HG03108 (cell line): Measurements from ENCODE around the gene PIP5K1B.

Source experiments
- ATAC-seq: cut with Tn5 transposase; IDR thresholded peaks from one replicate; pipeline ENCODE4 v1.9.1; 2021; ENCODE audit warnings: moderate library complexity; ENCODE audit not compliant: unreplicated experiment

PIP5K1B gene

DNA sequence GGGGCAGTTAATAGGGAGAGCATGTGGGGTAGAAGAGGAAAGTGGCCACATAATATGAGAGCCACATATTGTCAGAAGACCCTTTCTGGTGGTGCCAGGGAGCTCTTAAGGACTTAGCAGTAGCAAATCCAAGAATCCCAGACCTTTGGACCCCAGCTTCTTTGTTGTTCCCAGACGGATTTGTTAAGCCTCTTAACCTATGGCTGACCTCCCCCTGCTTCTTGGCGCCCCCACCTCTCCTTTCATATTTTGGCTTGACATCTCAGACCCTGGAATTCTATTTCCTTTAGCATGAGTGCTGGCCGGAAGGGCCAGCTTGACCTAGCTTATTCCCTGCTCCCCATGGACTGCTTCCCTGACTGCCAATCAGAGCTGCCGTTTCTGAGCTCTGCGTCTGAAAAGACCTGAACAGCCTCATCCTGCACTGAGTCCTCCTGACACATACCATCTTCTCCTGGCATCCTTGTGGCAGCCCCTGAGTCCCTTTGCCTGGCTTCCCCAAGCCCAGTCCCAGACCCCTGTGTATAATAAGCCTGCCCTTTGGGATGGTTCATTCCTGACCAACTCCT is 192.6 kb downstream of the PIP5K1B start:
- ATAC-seq = no peak

DNA sequence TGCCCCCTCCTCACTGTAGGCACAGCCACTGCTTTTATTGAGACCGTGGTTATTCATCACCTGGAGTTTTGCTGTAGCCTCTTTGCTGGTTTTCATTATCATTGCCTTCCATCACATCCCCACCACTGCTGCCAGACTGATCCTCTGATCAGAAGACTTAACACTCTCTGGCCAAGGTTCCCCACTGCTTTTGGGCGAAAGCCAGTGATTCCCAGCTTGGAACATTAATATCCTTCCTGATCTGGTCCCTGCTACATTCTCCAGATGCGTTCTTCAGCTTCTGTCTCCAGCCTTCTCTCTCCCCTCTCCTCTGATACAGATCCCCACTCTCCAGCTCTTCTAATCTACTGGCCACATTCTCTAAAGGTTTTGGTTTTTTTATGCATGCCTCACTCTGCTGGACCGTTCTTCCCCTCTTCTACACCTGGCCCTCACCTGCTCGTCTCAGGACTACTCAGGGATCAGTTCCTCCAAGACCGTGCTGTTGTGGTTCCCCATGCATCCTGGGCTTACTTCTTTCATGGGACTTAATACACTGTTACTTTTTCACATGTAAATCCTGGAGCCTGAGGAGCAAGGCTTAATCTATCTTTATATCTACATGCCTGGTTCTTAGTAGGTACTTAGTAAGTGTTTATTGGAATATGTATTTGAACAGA is 193.9 kb downstream of the PIP5K1B start:
- ATAC-seq = no peak

DNA sequence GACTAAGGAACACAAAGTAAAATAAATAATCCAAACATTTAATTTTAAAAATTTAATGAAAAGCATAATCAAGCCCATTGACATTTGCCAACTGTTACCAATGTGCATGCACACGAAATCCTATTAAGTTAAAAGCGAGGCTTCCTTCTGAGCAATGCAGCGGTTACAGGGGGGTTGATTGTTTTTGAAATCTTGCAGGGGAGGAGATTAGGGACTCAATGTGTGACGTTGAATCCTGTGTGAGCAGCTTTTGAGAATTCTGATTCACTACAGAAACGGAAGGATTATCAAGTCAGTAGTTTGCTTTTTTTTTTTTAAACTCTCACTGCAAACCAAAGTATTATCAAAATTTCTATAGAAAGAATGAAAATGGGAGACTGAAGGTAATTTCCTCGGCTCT is 199.4 kb downstream of the PIP5K1B start:
- no peak for ATAC-seq

DNA sequence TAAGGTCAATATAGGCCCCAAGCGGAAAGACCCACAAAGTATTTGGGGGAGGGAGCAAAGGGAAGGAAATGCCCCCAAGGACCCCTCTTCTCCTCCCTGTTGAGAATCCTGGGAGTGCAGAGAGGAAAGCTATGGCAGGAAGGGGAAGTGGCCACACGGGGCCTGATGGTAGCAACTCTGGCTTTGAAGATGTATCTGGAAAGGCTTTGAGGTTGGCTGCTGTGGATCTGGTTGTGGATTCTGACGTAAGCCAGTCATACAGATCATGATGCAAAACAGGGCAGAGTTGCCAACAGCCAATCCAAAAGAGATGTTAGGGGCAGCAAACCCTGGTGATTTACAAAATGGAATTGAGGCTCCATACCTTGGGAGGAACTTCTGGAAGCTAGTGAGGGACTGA is 200.1 kb downstream of the PIP5K1B start:
- ATAC-seq = no peak

DNA sequence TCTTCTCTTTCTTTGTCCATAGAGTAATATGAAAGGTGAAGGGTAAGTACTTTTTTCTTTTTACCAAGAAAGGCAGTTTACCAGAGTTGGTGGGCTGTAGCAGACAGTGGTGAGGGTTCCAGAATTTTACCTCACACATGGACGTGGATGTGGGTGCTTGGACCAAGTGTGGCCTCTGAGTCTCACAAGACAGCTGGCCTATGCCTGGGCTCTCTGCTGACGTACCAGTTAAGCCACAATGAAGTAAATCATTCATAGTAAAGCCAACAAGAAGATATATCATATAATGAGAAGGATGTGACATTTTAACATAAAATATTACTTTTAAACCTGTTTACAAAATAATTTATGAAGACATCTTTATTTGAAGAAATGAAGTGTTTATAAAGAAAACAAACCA is 202.9 kb downstream of the PIP5K1B start:
- no peak for ATAC-seq

DNA sequence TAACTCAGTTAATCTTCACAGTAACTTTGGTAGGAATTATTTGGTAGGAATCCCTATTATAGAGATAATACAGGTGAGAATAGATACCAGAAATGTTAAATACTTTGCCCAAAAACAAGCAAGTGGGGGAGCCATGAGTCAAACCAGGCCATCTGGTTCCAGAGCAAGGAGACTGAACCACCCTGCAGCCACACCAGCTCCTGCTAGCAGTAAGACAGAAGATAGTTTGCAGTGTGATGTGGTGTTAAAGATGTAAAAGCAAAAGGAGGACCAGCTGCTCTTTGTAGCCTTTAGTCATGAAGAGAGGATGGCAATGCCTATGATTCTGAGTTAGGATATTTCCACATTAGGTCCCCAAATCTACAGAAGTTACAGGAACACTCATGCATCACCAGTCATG is 207.5 kb downstream of the PIP5K1B start:
- no peak for ATAC-seq

DNA sequence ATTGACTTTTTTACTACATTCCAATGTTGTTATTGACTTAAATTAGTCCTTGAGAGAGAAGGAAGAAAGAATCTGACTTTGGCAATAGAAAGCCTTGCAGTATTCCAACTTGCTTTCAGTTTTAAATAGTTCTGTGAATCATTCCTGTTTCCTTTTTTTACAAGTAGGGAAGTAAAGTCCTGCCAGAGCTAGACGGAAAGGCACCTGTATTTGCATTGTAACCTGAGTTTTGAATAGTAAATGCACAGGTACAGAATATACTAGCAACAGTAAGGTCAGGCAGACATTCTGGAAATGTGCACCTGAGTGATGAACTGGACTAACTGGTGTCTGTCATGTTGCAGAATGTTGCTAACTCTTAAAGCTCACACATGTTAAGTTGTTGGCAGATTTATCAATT is 208.0 kb downstream of the PIP5K1B start:
- ATAC-seq = no peak

DNA sequence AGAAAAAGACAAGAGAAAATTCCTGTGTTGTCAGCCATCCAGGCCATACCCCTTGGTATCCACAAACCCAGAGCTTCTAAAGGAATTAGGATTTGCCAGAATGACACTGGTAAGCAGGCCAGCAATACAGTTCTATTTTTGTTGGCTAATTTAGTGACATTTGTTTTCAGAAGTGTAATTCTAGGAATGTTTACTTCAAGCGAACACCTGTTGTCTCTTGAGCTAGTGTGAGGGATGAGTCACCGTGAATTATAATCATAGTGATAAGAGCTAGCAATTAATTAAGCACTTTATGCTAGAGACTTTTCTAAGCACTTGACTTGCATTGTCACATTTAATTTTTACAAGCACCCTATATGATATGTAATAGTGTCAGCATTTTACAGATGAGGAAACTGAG is 209.7 kb downstream of the PIP5K1B start:
- no peak for ATAC-seq

DNA sequence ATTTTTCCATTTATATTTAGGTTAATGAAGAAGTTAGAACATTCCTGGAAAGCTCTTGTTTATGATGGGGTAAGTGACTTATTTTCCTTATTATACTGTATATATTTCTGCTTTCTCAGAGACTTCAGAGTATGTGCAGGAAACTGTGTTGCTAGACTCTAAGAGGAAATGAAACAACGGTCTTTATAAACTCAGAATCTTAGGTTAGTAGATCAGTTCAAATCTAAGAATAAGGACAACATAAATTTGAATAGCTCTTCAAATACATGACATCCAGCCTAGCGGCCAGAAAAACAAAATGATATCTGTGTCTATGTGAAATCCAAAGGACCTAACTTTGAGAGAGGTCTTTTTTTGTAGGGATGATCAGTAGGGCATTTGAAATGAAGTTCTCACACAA is 214.6 kb downstream of the PIP5K1B start:
- peak; percentile 61 for ATAC-seq

DNA sequence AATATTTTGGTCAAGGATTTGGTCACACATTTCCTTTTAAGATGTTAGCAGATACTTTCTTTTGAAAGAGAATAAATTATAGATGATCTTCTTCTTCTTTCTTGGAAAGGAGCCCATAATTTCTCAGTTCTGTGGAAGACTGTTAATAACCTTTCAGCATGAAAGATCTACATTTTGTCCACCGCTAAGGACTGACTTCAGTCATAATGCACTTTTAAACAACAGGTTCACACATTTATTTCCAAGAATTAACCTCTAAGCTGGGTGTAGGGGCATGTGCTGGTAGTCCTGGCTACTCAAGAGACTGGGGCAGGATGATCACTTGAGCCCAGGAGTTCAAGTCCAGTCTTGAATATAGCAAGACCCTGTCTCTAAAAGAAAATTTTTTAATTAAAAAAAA is 215.9 kb downstream of the PIP5K1B start:
- ATAC-seq = no peak

DNA sequence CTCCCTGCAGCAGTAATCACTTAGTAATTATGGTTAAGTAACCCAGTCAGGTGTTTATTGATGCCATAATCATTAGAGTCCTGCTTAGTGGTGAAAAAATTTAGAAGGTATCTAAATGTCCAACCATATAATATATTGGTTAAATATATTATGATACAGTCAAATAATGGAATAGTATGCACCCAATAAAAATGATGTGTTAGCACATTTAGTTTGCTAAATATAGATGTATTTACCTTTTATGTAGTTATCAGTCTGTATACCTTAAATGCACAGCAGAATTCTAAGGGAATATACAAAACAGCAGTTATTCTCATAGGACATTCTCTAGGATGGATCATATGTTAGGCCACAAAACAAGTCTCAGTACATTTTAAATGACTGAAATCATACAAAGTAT is 218.4 kb downstream of the PIP5K1B start:
- no peak for ATAC-seq

DNA sequence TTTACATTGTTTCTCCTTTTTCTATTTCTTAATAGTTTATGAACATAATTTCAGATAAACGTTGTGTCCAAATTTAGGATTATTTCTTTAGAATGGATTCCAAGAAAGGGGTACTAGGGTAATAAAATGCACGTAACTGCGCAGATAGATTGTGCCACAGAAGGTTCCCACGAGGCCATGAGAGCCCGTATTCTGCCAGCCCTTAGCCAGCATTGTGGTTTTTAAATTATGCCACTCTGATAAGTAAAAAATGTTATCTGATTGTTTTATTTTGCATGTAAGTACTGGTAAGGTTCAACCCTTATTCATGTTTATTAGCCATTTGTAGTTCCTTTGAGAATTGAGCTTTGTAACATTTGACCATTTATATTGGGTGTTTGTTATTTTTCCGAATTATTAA is 220.1 kb downstream of the PIP5K1B start:
- ATAC-seq = no peak

DNA sequence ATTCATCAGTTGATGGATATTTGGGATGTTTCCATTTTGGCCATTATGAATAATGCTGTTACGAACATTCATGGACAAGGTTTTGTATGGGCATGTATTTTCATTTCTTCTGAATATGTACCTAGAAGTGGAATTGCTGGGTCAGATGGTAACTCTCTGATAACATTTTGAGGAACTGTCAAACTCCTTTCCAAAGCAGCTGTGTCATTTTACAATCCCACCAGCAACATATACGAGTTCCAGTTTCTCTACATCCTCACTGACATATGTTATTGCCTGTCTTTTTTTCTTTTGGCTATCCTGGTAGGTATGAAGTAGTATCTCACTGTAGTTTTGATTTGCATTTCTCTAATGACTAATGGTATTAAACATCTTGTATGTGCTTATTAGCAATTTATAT is 222.1 kb downstream of the PIP5K1B start:
- no peak for ATAC-seq

DNA sequence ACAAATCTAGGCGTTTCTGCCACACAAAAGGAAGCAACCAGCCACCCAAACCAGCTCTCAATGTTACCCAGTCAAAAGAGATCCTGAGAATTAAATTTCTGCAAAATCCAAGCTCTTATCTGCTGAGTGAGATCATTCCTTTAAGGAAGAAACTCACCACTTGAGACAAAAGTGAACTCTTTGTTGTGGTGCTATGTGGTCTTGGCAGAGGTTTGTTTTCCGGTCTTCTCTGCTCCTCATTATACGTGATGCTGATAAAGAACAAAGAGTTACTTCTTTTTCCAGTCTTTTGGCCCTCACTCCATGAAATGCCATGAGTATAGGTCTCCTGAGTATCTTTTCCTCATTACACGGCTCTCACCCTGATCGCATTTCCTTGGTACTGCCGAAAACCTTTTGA is 226.8 kb downstream of the PIP5K1B start:
- no peak for ATAC-seq

DNA sequence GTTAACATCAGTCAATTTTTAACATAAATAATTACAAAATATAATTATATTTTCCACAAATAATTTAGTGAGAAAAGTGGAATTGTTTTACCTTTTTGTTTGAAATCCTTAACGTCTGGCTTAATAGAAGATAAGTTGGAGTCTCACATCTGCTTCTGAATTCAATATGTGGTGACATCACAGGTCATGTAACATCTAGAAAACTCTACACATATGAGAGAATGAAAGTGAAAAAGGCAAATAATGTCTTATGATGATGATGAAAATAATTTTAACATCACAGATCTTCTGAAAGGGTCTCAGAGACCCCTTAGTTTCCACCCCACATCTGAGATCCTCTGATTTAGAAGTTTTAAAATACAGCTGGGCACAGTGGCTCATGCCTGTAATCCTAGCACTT is 227.4 kb downstream of the PIP5K1B start:
- no peak for ATAC-seq

DNA sequence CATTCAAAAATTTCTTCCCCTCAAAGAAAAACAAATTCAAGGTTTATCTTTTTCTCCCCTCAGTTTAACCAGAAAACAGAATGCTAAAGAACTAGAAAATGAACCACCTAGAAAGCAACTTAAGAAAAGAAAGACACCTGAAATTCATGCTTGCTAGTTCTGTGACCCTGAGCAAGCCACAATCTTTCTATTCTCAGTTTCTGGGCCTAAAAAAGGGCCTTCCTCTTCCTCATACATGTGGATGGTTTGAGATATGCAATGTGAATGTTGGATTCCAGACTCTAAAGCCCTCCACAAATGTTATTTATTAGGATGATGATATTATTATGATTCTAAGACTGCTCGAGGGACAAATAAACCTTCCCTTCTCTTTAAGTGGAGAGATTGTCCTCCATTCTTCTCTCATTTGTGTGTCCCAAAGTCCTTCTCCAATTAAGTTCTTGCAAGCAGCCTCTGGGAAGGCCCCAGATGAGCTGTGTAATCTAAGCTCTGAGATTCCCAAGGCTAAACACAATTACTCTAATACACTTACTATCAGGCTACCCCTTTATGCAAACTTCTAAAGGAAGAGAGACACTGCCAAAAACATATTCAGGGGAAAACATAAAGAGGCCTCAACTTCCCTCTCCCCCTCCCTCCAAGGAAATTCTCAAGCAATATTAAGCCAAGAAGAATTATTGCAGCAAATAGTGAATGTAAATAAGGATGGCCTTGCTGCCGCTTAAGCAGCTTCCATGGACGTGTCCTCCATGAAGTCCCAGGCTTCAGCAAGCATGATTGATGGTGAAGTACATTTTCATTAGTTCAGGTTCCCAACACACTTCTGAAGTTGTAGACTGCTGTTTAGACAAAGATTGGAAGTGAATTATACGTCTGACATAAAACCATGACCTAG is 228.6 kb downstream of the PIP5K1B start:
- ATAC-seq = peak; percentile 98

DNA sequence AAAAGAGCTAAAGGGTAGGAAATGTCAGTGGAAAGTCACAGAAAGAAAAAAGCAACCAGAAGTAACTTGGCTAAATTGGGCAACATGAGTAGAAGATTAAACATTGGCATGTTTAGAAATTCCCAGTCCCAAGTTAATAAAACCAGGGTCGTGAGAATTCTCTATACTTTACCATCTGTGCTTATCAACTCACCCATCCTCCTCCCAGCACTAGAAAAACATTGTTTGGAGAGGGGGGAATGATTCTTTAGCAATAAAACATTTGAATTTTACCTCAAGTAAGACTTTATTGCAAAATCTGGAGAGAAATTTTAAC is 229.2 kb downstream of the PIP5K1B start:
- ATAC-seq = no peak

DNA sequence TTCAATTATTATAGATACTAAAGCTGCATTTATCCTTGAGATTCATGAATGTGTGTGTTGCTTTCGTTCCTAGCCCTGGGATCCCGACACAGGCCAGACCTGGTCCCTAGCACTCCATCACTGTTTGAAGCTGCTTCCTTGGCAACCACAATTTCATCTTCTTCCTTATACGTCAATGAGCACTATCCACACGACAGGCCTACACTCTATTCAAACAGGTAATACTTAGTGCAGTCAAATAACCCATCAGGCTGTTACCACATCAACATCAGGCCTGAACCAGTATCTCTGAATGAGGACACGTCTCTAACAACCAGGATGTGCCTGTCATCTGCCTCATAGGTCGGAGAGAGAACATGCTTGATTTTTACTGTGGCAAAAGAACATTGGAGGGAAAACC is 235.5 kb downstream of the PIP5K1B start:
- ATAC-seq = no peak

DNA sequence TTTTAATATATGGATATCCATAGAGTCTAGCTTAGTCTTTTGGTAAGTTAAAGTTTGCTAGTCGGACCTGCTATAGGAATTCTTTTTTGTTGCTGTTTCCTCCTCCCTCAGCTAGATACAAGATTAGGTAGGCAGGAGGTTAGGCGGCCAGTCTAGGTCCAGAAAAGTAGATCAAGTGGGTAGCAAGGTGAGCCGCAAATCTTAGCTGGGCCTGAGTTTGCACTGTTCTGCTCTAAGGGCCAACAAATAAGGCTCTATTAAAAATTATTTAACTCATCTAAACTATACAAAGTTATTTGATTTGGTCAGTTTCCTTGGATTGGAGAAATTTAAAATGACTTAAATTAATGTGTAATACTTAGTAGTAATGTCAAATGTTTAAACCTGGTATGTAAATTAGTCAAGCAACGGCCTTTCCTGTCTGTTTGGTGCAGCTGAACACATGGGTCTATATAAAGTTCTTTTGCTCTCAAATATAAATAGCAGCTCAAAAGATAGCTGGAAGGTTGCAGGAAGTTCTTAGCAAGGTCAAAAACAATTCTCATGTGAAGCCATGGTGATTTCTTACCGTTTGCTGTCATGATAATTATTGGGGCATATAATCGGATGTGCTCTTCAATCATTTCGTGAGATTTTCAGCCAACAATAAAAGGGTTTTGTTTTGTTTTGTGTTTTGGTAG is 236.9 kb downstream of the PIP5K1B start:
- ATAC-seq = no peak

DNA sequence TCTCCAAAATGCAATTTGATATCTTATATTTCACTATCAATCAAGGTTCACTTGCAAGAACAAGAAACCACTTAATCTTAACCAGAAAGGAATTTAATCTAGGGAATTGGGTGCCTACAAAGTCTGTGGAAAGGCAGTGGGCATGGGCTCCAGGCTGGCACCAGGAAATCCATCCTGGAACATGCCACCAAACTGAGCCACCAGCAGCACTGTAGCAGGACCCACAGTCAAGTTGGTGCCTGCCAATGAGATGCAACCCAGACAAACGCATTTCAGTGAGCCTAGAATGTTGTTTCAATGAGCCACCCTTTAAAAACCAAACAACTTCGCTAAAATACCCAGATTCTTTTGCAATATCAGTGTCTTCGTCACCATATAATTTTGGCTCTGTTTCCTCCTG is 237.8 kb downstream of the PIP5K1B start:
- ATAC-seq = no peak

DNA sequence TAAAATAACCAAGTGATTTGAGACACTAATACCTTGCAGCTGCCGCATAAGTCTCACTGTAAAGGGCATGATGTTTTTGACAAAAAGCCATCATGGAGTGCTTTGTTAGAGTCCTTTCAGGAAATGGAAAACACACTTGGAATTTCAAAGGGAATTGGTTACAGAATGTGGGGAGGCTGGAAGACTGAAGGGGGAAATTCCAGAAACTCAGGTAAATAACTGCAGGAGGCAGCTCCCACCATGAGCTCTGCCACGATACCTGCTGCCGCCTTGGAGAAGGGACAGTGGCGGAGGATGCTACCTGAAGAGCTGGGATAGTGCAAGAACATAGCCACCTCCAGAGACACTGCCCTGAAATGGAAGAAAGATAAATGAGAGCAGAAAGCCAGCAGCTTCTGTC is 242.0 kb downstream of the PIP5K1B start:
- ATAC-seq = no peak
